ENCODE results near the gene ATP1B2. TPM values are rescaled to one million over a fixed set of nuclear protein-coding genes. Genes with fewer than 3 reads are reported as not detected.
"Not testable (repeated sequence)": the region's sequence is repeated elsewhere in the genome, so short reads cannot be mapped to it uniquely, and the experiment has no call there.

Gene ATP1B2
- polyA plus RNA-seq, 1 of the 3 experiments (the other 2 are of a cell fraction): 0.05 TPM

GRCh38 chr17:7634384-7634783 is 16.3 kb upstream of the ATP1B2 start (continued):
- TF ChIP-seq RAD21 (IDR thresholded peaks at IDR 0.05; ENCODE audit: low read length): peak; percentile 87
- TF ChIP-seq CTCF (IDR thresholded peaks at IDR 0.05): peak; percentile 67
- TF ChIP-seq FOXJ3 (CRISPR knock-in tag; IDR thresholded peaks at IDR 0.05): no peak
- TF ChIP-seq TAF1 (IDR thresholded peaks at IDR 0.05; ENCODE audit: borderline replicate concordance, low read depth, low read length): no peak
- no peak for TF ChIP-seq ELF1 (IDR thresholded peaks at IDR 0.05)
- no peak for TF ChIP-seq RCOR1 (IDR thresholded peaks at IDR 0.05; ENCODE audit: low read length)
- 0 out of 2 replicates have a peak, but pooled peaks have one; percentile 34 for TF ChIP-seq MXI1 (IDR thresholded peaks at IDR 0.05; ENCODE audit: low read depth, low read length)
- TF ChIP-seq NRF1 (IDR thresholded peaks at IDR 0.05; ENCODE audit: low read depth, low read length): no peak

- no peaks in the 10 kb centered on the region for H3K79me2 ChIP-seq (ENCODE audit: insufficient read depth)
- no peaks in the 10 kb centered on the region for H3K9me3 ChIP-seq
- DNase-seq: no peak
- H3K27ac ChIP-seq (ENCODE audit: low read depth in 2 of 2, low read length in 1 of 2): no peak overlapping the region
- no peak overlapping the region for H3K4me2 ChIP-seq
- no peaks in the 10 kb centered on the region for H4K20me1 ChIP-seq (ENCODE audit: insufficient read depth)
- H3K4me1 ChIP-seq (ENCODE audit: control insufficient read depth in 1 of 2, insufficient read depth in 2 of 2, low read depth in 1 of 2, low read length in 1 of 2): peaks cover 0 to 8% of the 10 kb centered on the region in 2 experiments; a peak in 1 of 4 replicates
- H3K36me3 ChIP-seq (replicated peaks in 1 of 2; ENCODE audit: control insufficient read depth in 1 of 2, insufficient read depth in 2 of 2, low read length in 1 of 2): no peaks in the 10 kb centered on the region
- no peak for TF ChIP-seq JUND (IDR thresholded peaks at IDR 0.05)
- no peak for TF ChIP-seq RAD21 (IDR thresholded peaks at IDR 0.05; ENCODE audit: low read length)
- H2AFZ ChIP-seq (ENCODE audit: low read depth): no peak overlapping the region
- WGBS (ENCODE audit: low lambda C conversion rate): 61% methylated on average over 5 of the region's 5 CpGs
- H3K4me3 ChIP-seq (ENCODE audit: low read depth in 2 of 2, low read length in 1 of 2): no peak overlapping the region
- POLR2A ChIA-PET: no interaction called here
- H3K9ac ChIP-seq: no peak overlapping the region
- no peaks in the 10 kb centered on the region for H3F3A ChIP-seq (replicated peaks; ENCODE audit: insufficient read depth)
- H3K9me2 ChIP-seq: no peaks in the 10 kb centered on the region
- CTCF ChIA-PET: interaction anchor here (0.6 to 11.8 kb wide), 4 partner anchors 9 to 52 kb away, joined by 3 to 166 read pairs (median 4); partner anchors contain the start of genes ATP1B2, SAT2, TP53 and WRAP53
- no peaks in the 10 kb centered on the region for H3K27me3 ChIP-seq (ENCODE audit: insufficient read depth)
Measured at GRCh38 chr17:7636163-7636562, 14.6 kb upstream of the ATP1B2 start.

GRCh38 chr17:7640783-7641182 is 9.9 kb upstream of the ATP1B2 start:
- H4K20me1 ChIP-seq (ENCODE audit: insufficient read depth): no peaks in the 10 kb centered on the region
- H3K27me3 ChIP-seq (ENCODE audit: insufficient read depth): no peaks in the 10 kb centered on the region
- no peaks in the 10 kb centered on the region for H3K9me3 ChIP-seq
- no peak overlapping the region for H3K4me2 ChIP-seq
- CTCF ChIA-PET: interaction anchor here (1.5 kb wide), 1 partner anchor 9 kb away, joined by 4 read pairs; no protein-coding TSS in a partner anchor
- no peaks in the 10 kb centered on the region for H3K4me1 ChIP-seq (ENCODE audit: control insufficient read depth in 1 of 2, insufficient read depth in 2 of 2, low read depth in 1 of 2, low read length in 1 of 2)
- no peaks in the 10 kb centered on the region for H3F3A ChIP-seq (replicated peaks; ENCODE audit: insufficient read depth)
- H3K27ac ChIP-seq (ENCODE audit: low read depth in 2 of 2, low read length in 1 of 2): no peak overlapping the region
- H3K9me2 ChIP-seq: no peaks in the 10 kb centered on the region
- TF ChIP-seq TAF1 (IDR thresholded peaks at IDR 0.05; ENCODE audit: borderline replicate concordance, low read depth, low read length): no peak
- TF ChIP-seq PBX3 (IDR thresholded peaks at IDR 0.05): no peak
- TF ChIP-seq RCOR1 (IDR thresholded peaks at IDR 0.05; ENCODE audit: low read length): no peak
- TF ChIP-seq GATA2 (CRISPR knock-in tag; IDR thresholded peaks at IDR 0.05): no peak
- no peak for TF ChIP-seq USF2 (IDR thresholded peaks at IDR 0.05; ENCODE audit: borderline replicate concordance, low read depth, low read length)
- H3K36me3 ChIP-seq (replicated peaks in 1 of 2; ENCODE audit: control insufficient read depth in 1 of 2, insufficient read depth in 2 of 2, low read length in 1 of 2): no peaks in the 10 kb centered on the region
- DNase-seq: no peak
- no peak overlapping the region for H3K4me3 ChIP-seq (ENCODE audit: low read depth in 2 of 2, low read length in 1 of 2)
- H3K79me2 ChIP-seq (ENCODE audit: insufficient read depth): no peaks in the 10 kb centered on the region
- no peak overlapping the region for H3K9ac ChIP-seq
- no peak overlapping the region for H2AFZ ChIP-seq (ENCODE audit: low read depth)
- WGBS (ENCODE audit: low lambda C conversion rate): 76% methylated on average over 10 of the region's 26 CpGs
- POLR2A ChIA-PET: no interaction called here

- 37% methylated on average over 7 of the region's 7 CpGs for WGBS (ENCODE audit: low lambda C conversion rate)
- H3K4me3 ChIP-seq (ENCODE audit: low read depth in 2 of 2, low read length in 1 of 2); H3K4me1 ChIP-seq (ENCODE audit: control insufficient read depth in 1 of 2, insufficient read depth in 2 of 2, low read depth in 1 of 2, low read length in 1 of 2); H3K36me3 ChIP-seq (replicated peaks in 1 of 2; ENCODE audit: control insufficient read depth in 1 of 2, insufficient read depth in 2 of 2, low read length in 1 of 2); H3K27ac ChIP-seq (ENCODE audit: low read depth in 2 of 2, low read length in 1 of 2); H3K79me2 ChIP-seq (ENCODE audit: insufficient read depth); H3K9ac ChIP-seq; H3K4me2 ChIP-seq; DNase-seq; H2AFZ ChIP-seq (ENCODE audit: low read depth); POLR2A ChIA-PET; H4K20me1 ChIP-seq (ENCODE audit: insufficient read depth); H3K9me2 ChIP-seq; H3F3A ChIP-seq (replicated peaks; ENCODE audit: insufficient read depth); H3K27me3 ChIP-seq (ENCODE audit: insufficient read depth); H3K9me3 ChIP-seq: not testable (repeated sequence)
- CTCF ChIA-PET: interaction anchor here (0.9 to 1.5 kb wide), 3 partner anchors 10 to 46 kb away, joined by 4 to 7 read pairs (median 5); no protein-coding TSS in a partner anchor
Measured at GRCh38 chr17:7641635-7642034, 9.1 kb upstream of the ATP1B2 start.
